ENCODE measurements around the gene PHLDA3. TPM values are rescaled to one million over a fixed set of nuclear protein-coding genes. Genes with fewer than 3 reads are reported as not detected.

The PHLDA3 gene
- total and polyA plus RNA-seq, 2 of the 13 experiments (the other 11 are each of a cell fraction or from before 2014, with no cell fraction given): 16.7 to 33.6 TPM

- TF ChIP-seq ARID4A (CRISPR knock-in tag; IDR thresholded peaks at IDR 0.05; ENCODE audit: borderline replicate concordance): peak; percentile 73; the same call in 1 of the 2 replicates
- no peak for TF ChIP-seq HDAC6 (IDR thresholded peaks at IDR 0.05; ENCODE audit: low read depth, low read length)
- no peak for TF ChIP-seq SIN3A (IDR thresholded peaks at IDR 0.05; ENCODE audit: borderline replicate concordance, low read depth, low read length)
- no peak for TF ChIP-seq ZNF557 (CRISPR knock-in tag; IDR thresholded peaks at IDR 0.05)
- TF ChIP-seq PRDM15 (CRISPR knock-in tag; IDR thresholded peaks at IDR 0.05): 0 out of 2 replicates have a peak, but pooled peaks have one; percentile 0
- no peak for TF ChIP-seq MXI1 (IDR thresholded peaks at IDR 0.05; ENCODE audit: borderline replicate concordance, low read depth, low read length)
- TF ChIP-seq FOXA3 (CRISPR knock-in tag; IDR thresholded peaks at IDR 0.05): peak; percentile 37; the same call in 1 of the 2 replicates
- TF ChIP-seq KDM3A (CRISPR knock-in tag; IDR thresholded peaks at IDR 0.05; ENCODE audit: low read depth): no peak
- no peak for TF ChIP-seq U2AF1 (optimal IDR thresholded peaks at IDR 0.05; ENCODE audit: low read depth, low read length)
- TF ChIP-seq TP53 (CRISPR knock-in tag; conservative IDR thresholded peaks at IDR 0.05): peak; percentile 99
- peak; percentile 92 for TF ChIP-seq HNRNPLL (IDR thresholded peaks at IDR 0.05; ENCODE audit: low read depth, low read length, poor library complexity, severe bottlenecking)
- no peak for TF ChIP-seq MLX (CRISPR knock-in tag; IDR thresholded peaks at IDR 0.05)
- TF ChIP-seq HNF1A (IDR thresholded peaks at IDR 0.05; ENCODE audit: low read depth): no peak
- peak; percentile 5; the same call in 1 of the 2 replicates for TF ChIP-seq HNF1A (CRISPR knock-in tag; IDR thresholded peaks at IDR 0.05; ENCODE audit: borderline replicate concordance)
- no peak for TF ChIP-seq SNRNP70 (IDR thresholded peaks at IDR 0.05; ENCODE audit: low read depth, low read length)
These were observed at the start of gene PHLDA3 (continued) for GRCh38 chr1:201468844-201469644.
